A549 (cell line): ENCODE measurements around the gene MCTS1. TPM values are rescaled to one million over a fixed set of nuclear protein-coding genes. Genes with fewer than 3 reads are reported as not detected.

Experiments
- ATAC-seq, 2 experiments: fragments of 200-7000 bp in 1 of 2; fragments of >200 bp in 1 of 2; cut with Nextera tagmentation in 1 of 2; cut with Tn5 transposase in 1 of 2; 3 replicates each; pipeline versions ENCODE4 v1.8.0 to v1.9.1; 2018 to 2020; ENCODE audit warnings: mild to moderate bottlenecking in 1 of 2, moderate library complexity in 1 of 2
- CTCF ChIA-PET: fragments of 300-600 bp; sonication (Branson Sonifier 250); formaldehyde crosslinking; extraction: SDS; loops from one replicate; lab custom pipeline; 2021; ENCODE audit warnings: antibody characterized with exemption, inconsistent platforms; lab: Yijun Ruan, JAX
- POLR2A ChIA-PET: fragments of 350-600 bp; formaldehyde crosslinking; extraction: SDS; loops from one replicate; lab custom pipeline; 2021; ENCODE audit warnings: antibody characterized with exemption, inconsistent platforms; lab: Yijun Ruan, JAX
- DNase-seq, 2 experiments: peaks; one replicate each; pipeline versions ENCODE4 v3.0.0 to v3.0.0-alpha.2; 2011 to 2016; ENCODE audit warnings: low read depth in 1 of 2, low spot score in 1 of 2
- FAIRE-seq: peaks from 2 replicates; lab custom pipeline; 2011; peaks lifted over from hg19 to GRCh38; lab: Jason Lieb, UNC
- H3K27ac ChIP-seq, 2 experiments: fragments of >200 bp; sonication (Bioruptor Twin); formaldehyde crosslinking; 3 replicates each; pipeline ENCODE4 v1.5.1; 2016 to 2017
- H3K4me1 ChIP-seq: fragments of >200 bp; sonication (Bioruptor Twin); formaldehyde crosslinking; 3 replicates; pipeline ENCODE4 v1.6.1; 2016
- H3K4me2 ChIP-seq: fragments of >200 bp; sonication (Bioruptor Twin); formaldehyde crosslinking; 3 replicates; pipeline ENCODE4 v1.6.1; 2016
- H3K4me3 ChIP-seq: fragments of >200 bp; sonication (Bioruptor Twin); formaldehyde crosslinking; 3 replicates; pipeline ENCODE4 v1.5.1; 2016
- H3K9me3 ChIP-seq: fragments of >200 bp; sonication (Bioruptor Twin); formaldehyde crosslinking; 3 replicates; pipeline ENCODE4 v1.6.1; 2016
- CBX2 ChIP-seq: fragments of 200-600 bp; sonication (generic); IDR thresholded peaks from 2 replicates; pipeline ENCODE4 v1.6.1; 2016; ENCODE audit warnings: low read depth, mild to moderate bottlenecking, borderline replicate concordance
- CEBPB ChIP-seq, 2 experiments: fragments of >200 bp in 1 of 2; sonication (Bioruptor Twin) in 1 of 2; formaldehyde crosslinking in 1 of 2; IDR thresholded peaks; 2 replicates each; pipeline ENCODE4 v1.6.1; 2012 to 2016
- CHD2 ChIP-seq: fragments of 150-350 bp; IDR thresholded peaks from 2 replicates; pipeline ENCODE4 v1.6.1; 2014; ENCODE audit warnings: low read length; ENCODE audit not compliant: partially characterized antibody
- EHF ChIP-seq: fragments of 250-450 bp; sonication (Bioruptor Pico); IDR thresholded peaks from 2 replicates; pipeline ENCODE4 v1.5.0; 2020; ENCODE audit warnings: mild to moderate bottlenecking
- EHMT2 ChIP-seq: fragments of 200-600 bp; sonication (generic); IDR thresholded peaks from 2 replicates; pipeline ENCODE4 v1.6.1; 2016; ENCODE audit warnings: antibody characterized with exemption, low read depth, mild to moderate bottlenecking, moderate library complexity
- EP300 ChIP-seq, 2 experiments: fragments of >200 bp; sonication (Bioruptor Twin); formaldehyde crosslinking; IDR thresholded peaks; 2 replicates in 1 of 2; 3 replicates in 1 of 2; pipeline ENCODE4 v1.6.1; 2016 to 2017
- FOSB ChIP-seq: fragments of 250-450 bp; sonication (Bioruptor Pico); IDR thresholded peaks from 2 replicates; pipeline ENCODE4 v1.5.0; 2020; ENCODE audit warnings: mild to moderate bottlenecking, moderate library complexity
- FOSL2 ChIP-seq, 2 experiments: fragments of 450-650 bp in 1 of 2; fragments of >200 bp in 1 of 2; sonication (Bioruptor Twin) in 1 of 2; formaldehyde crosslinking; IDR thresholded peaks; 2 replicates each; pipeline versions ENCODE4 v1.5.0 to v1.6.1; 2016 to 2020; ENCODE audit warnings: mild to moderate bottlenecking in 1 of 2, moderate library complexity in 1 of 2
- FOXS1 ChIP-seq: fragments of 250-450 bp; sonication (Bioruptor Pico); IDR thresholded peaks from 2 replicates; pipeline ENCODE4 v1.5.0; 2020; ENCODE audit warnings: mild to moderate bottlenecking, moderate library complexity
- KDM5A ChIP-seq: fragments of 200-600 bp; sonication (generic); IDR thresholded peaks from 2 replicates; pipeline ENCODE4 v1.6.1; 2016; ENCODE audit warnings: antibody characterized with exemption, mild to moderate bottlenecking
- MAFK ChIP-seq: fragments of 450-650 bp; IDR thresholded peaks from 2 replicates; pipeline ENCODE4 v1.6.1; 2014; ENCODE audit not compliant: partially characterized antibody
- NFE2L2 ChIP-seq: fragments of 150-350 bp; conservative IDR thresholded peaks from 2 replicates; pipeline ENCODE4 v1.6.1; 2014; ENCODE audit warnings: low read length
- PHF8 ChIP-seq: fragments of 200-600 bp; sonication (generic); IDR thresholded peaks from 2 replicates; pipeline ENCODE4 v1.6.1; 2016; ENCODE audit warnings: low read depth, mild to moderate bottlenecking, antibody characterized with exemption, moderate library complexity, borderline replicate concordance
- POLR2A ChIP-seq: IDR thresholded peaks from 2 replicates; pipeline ENCODE4 v1.6.1; 2012; ENCODE audit warnings: mild to moderate bottlenecking, low read length
- POLR2AphosphoS2 ChIP-seq: conservative IDR thresholded peaks from 2 replicates; pipeline ENCODE4 v1.6.1; 2012; ENCODE audit warnings: low read length, improper control_type of control experiment, inconsistent platforms
- RARB ChIP-seq: fragments of 250-450 bp; sonication (Bioruptor Pico); IDR thresholded peaks from 2 replicates; pipeline ENCODE4 v1.8.0; 2021; ENCODE audit warnings: mild to moderate bottlenecking, moderate library complexity
- SMC3 ChIP-seq: fragments of >200 bp; sonication (Bioruptor Twin); formaldehyde crosslinking; IDR thresholded peaks from 3 replicates; pipeline ENCODE4 v1.6.1; 2018; ENCODE audit warnings: inconsistent platforms
- TP53 ChIP-seq: fragments of 250-450 bp; sonication (Bioruptor Pico); IDR thresholded peaks from 2 replicates; pipeline ENCODE4 v1.5.0; 2021; ENCODE audit warnings: mild to moderate bottlenecking, moderate library complexity
- ZNF302 ChIP-seq: fragments of 250-450 bp; sonication (Bioruptor Pico); IDR thresholded peaks from 2 replicates; pipeline ENCODE4 v1.9.0; 2021; ENCODE audit warnings: inconsistent platforms, mild to moderate bottlenecking, moderate library complexity
- WGBS: methylation state at CpG from one replicate; pipeline ENCODE4 v1.1.6; 2017; ENCODE audit errors: missing lambda C conversion rate; 5-methylcytosine and 5-hydroxymethylcytosine counted together
- polyA plus RNA-seq, 4 experiments: library from polyadenylated mRNA; depleted of rRNA in 3 of 4; stranded (reverse); fragments of >200 nt; fragmentation: RNase III in 1 of 4; extraction: RNeasy Plus Mini Kit Qiagen cat#74134 plus additional on column Dnase treatment in 1 of 4; gene quantifications; 2 replicates in 3 of 4; 3 replicates in 1 of 4; pipeline ENCODE4 v1.2.3, GENCODE V29; 2011 to 2017
- TF ChIP-seq, protein P1 (sequence below): IDR thresholded peaks from 2 replicates; pipeline ENCODE4 v1.6.1; 2012
- TF ChIP-seq, protein P2 (sequence below): fragments of >200 bp; sonication (Bioruptor Twin); formaldehyde crosslinking; IDR thresholded peaks from 3 replicates; pipeline ENCODE4 v1.5.1; 2016
- TF ChIP-seq, protein P3 (sequence below): fragments of >200 bp; sonication (Bioruptor Twin); formaldehyde crosslinking; IDR thresholded peaks from 3 replicates; pipeline ENCODE4 v1.6.1; 2016
- TF ChIP-seq, protein P4 (sequence below): IDR thresholded peaks from 2 replicates; pipeline ENCODE4 v1.6.1; 2012; ENCODE audit warnings: low read depth, borderline replicate concordance
- TF ChIP-seq, protein P5 (sequence below): fragments of >200 bp; sonication (Bioruptor Twin); formaldehyde crosslinking; IDR thresholded peaks from 2 replicates; pipeline ENCODE4 v1.6.1; 2016

MCTS1 gene
- polyA plus RNA-seq, 2 of the 4 experiments (the other 2 are of a cell fraction): 94.5 to 163 TPM

DNA sequence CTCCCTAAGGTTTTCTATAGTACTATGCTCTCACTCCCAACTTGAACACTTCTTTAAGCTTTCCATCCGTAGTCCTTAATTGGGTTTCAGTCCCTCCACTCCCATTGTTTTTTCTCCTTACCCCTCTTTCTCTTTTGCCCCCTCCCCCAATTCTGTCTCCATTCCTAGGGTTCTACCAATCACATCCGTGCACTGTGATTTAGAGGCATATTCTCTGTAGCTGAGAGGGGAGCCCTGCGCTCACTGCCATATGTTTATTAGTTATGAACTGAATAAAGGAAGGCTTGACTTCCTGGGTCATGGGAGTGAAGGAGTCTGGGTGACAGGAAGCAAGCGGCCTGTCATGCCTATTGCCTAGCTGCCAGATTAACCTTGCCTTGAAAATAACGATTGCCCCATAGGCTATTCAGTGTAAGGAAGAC is 471 bp downstream of the MCTS1 start:
- DNase-seq: peak; percentile 37 to 38

DNA sequence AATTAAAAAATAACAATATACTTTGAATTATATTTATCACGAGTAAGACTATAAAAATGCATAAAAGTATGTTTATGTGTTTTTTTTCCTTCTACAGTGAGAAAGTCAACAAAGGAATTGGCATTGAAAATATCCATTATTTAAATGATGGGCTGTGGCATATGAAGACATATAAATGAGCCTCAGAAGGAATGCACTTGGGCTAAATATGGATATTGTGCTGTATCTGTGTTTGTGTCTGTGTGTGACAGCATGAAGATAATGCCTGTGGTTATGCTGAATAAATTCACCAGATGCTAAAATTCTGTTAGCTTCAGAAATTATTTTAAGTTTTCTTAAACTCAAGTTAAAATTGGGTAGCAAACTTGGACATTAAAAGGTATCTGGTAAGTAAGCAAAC is 8.2 kb downstream of the MCTS1 start:
- no peak overlapping the region for H3K4me3 ChIP-seq
- no peak for ATAC-seq
- TF ChIP-seq EP300 (IDR thresholded peaks at IDR 0.05) (no peak), FOSL2 (IDR thresholded peaks at IDR 0.05) (no peak), FOSL2 (CRISPR knock-in tag; IDR thresholded peaks at IDR 0.05) (no peak), CHD2 (no peak), RARB (CRISPR knock-in tag) (no peak)
- no peak overlapping the region for H3K4me2 ChIP-seq
- ChIA-PET CTCF (no interaction called here), POLR2A (no interaction called here)
- no peak overlapping the region for H3K27ac ChIP-seq
- no peaks in the 10 kb centered on the region for H3K4me1 ChIP-seq
- FAIRE-seq: peak; percentile 98
- no peaks in the 10 kb centered on the region for H3K9me3 ChIP-seq
- no peak for DNase-seq
- 86% methylated on average over 1 of the region's 1 CpG for WGBS

More for the DNA sequence above, 471 bp downstream of the MCTS1 start:
- 4% methylated on average over 5 of the region's 5 CpGs for WGBS
- ChIA-PET CTCF (interaction anchor here (0.6 to 0.8 kb wide), 2 partner anchors 118 to 143 kb away, joined by 3 read pairs; no protein-coding TSS in a partner anchor), POLR2A (interaction anchor here (0.7 to 3.0 kb wide), 8 partner anchors 18 to 612 kb away, joined by 3 to 61 read pairs (median 4); partner anchors contain the start of gene CUL4B)
- H3K9me3 ChIP-seq: no peaks in the 10 kb centered on the region
- H3K4me3 ChIP-seq: peak overlapping the region; percentile 92
- peak overlapping the region; percentile 98 for H3K4me2 ChIP-seq
- FAIRE-seq (no peak), ATAC-seq (peak; percentile 67 to 78)
- TF ChIP-seq MAFK: no peak
- no peak for TF ChIP-seq FOSB (CRISPR knock-in tag)
- TF ChIP-seq PHF8: 0 out of 2 replicates have a peak, but pooled peaks have one; percentile 7
- TF ChIP-seq CEBPB (IDR thresholded peaks at IDR 0.05): no peak
- peaks cover 9% of the 10 kb centered on the region; the same call in 2 of the 3 replicates for H3K4me1 ChIP-seq
- peak overlapping the region; percentile 93 to 98 for H3K27ac ChIP-seq

DNA sequence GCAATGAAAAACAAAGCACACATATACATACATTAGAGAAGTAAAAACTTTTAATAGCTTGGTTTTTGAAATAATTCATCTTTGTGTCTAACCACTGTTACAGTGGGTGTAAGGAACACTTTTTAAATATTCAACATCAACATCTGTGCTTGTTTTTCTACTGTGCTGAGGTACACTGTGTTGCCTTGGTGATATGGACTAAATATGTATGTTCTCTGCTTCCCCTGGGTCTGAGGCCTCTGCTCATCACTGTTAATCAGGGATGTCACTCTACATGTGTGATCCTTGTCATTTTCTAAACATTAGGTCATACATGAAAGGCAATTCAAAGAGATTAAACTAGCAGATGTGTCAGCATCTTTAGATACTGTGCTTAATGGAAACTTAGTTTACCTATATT is 10.9 kb downstream of the MCTS1 start:
- H3K4me2 ChIP-seq: no peak overlapping the region
- no peak for DNase-seq
- FAIRE-seq: peak; percentile 70
- H3K9me3 ChIP-seq: no peaks in the 10 kb centered on the region
- POLR2A ChIA-PET: interaction anchor here (0.8 kb wide), 1 partner anchor 54 kb away, joined by 3 read pairs; the partner anchor contains the start of gene CUL4B
- H3K4me1 ChIP-seq: no peaks in the 10 kb centered on the region
- H3K4me3 ChIP-seq: no peak overlapping the region
- CTCF ChIA-PET: interaction anchor here (0.8 to 1.3 kb wide), 3 partner anchors 10 to 120 kb away, joined by 3 to 4 read pairs (median 4); partner anchors contain the start of gene C1GALT1C1
- no peak overlapping the region for H3K27ac ChIP-seq
- TF ChIP-seq POLR2A (no peak), SMC3 (no peak), ZNF302 (CRISPR knock-in tag) (no peak), TP53 (CRISPR knock-in tag) (no peak)
- TF ChIP-seq, all 56 proteins: peak for 0
- ATAC-seq: no peak

DNA sequence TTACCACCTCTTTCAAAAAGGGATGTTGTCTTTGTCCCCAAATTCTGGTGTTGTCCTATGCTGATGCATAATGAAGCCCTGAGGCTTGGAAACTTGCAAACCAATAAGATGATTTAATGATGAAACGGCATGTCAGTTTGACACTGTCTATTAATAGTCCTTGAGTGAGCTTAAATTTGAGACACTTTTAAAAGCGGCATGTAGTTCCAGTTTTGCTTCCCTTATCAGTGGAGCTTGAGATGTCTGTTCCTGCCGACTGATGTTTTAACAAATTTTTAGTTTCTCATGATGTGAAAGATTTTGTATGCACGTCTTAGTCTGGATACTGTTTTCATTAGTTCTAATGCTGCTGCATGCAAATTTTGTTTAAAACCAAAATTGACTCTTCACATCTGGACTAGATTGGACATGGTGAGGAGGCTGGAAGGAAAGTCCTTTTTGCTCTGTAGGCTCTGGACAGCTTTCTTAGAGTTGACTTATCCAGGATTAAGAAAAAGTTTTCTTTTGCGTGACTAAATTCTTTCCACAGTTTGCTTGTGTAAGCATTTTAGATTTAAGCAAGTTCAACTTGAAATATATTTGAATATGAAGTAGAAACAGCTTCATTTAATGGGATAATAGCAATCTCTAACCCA is 14.2 kb downstream of the MCTS1 start:
- no peaks in the 10 kb centered on the region for H3K9me3 ChIP-seq
- no peak overlapping the region for H3K4me2 ChIP-seq
- ChIA-PET CTCF (no interaction called here), POLR2A (interaction anchor here (0.7 to 1.1 kb wide), 2 partner anchors 14 to 33 kb away, joined by 3 to 4 read pairs; partner anchors contain the start of gene MCTS1)
- H3K4me3 ChIP-seq: no peak overlapping the region
- ATAC-seq: no peak
- no peak overlapping the region for H3K27ac ChIP-seq
- DNase-seq: no peak
- H3K4me1 ChIP-seq: no peaks in the 10 kb centered on the region
- 89% methylated on average over 5 of the region's 5 CpGs for WGBS
- no peak for FAIRE-seq
- TF ChIP-seq FOXS1 (CRISPR knock-in tag): no peak
- TF ChIP-seq EHF (CRISPR knock-in tag): no peak
- no peak for TF ChIP-seq FOSB (CRISPR knock-in tag)
- TF ChIP-seq, protein P1, sequence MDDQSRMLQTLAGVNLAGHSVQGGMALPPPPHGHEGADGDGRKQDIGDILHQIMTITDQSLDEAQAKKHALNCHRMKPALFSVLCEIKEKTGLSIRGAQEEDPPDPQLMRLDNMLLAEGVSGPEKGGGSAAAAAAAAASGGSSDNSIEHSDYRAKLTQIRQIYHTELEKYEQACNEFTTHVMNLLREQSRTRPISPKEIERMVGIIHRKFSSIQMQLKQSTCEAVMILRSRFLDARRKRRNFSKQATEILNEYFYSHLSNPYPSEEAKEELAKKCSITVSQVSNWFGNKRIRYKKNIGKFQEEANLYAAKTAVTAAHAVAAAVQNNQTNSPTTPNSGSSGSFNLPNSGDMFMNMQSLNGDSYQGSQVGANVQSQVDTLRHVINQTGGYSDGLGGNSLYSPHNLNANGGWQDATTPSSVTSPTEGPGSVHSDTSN: no peak
- TF ChIP-seq CBX2: no peak
- no peak for TF ChIP-seq KDM5A
- no peak for TF ChIP-seq RARB (CRISPR knock-in tag)
- no peak for TF ChIP-seq EHMT2
- TF ChIP-seq NFE2L2: no peak
- TF ChIP-seq, protein P2, sequence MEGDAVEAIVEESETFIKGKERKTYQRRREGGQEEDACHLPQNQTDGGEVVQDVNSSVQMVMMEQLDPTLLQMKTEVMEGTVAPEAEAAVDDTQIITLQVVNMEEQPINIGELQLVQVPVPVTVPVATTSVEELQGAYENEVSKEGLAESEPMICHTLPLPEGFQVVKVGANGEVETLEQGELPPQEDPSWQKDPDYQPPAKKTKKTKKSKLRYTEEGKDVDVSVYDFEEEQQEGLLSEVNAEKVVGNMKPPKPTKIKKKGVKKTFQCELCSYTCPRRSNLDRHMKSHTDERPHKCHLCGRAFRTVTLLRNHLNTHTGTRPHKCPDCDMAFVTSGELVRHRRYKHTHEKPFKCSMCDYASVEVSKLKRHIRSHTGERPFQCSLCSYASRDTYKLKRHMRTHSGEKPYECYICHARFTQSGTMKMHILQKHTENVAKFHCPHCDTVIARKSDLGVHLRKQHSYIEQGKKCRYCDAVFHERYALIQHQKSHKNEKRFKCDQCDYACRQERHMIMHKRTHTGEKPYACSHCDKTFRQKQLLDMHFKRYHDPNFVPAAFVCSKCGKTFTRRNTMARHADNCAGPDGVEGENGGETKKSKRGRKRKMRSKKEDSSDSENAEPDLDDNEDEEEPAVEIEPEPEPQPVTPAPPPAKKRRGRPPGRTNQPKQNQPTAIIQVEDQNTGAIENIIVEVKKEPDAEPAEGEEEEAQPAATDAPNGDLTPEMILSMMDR: no peak
- no peak for TF ChIP-seq POLR2AphosphoS2
- TF ChIP-seq, protein P3, sequence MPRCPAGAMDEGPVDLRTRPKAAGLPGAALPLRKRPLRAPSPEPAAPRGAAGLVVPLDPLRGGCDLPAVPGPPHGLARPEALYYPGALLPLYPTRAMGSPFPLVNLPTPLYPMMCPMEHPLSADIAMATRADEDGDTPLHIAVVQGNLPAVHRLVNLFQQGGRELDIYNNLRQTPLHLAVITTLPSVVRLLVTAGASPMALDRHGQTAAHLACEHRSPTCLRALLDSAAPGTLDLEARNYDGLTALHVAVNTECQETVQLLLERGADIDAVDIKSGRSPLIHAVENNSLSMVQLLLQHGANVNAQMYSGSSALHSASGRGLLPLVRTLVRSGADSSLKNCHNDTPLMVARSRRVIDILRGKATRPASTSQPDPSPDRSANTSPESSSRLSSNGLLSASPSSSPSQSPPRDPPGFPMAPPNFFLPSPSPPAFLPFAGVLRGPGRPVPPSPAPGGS: no peak
- TF ChIP-seq, protein P4, sequence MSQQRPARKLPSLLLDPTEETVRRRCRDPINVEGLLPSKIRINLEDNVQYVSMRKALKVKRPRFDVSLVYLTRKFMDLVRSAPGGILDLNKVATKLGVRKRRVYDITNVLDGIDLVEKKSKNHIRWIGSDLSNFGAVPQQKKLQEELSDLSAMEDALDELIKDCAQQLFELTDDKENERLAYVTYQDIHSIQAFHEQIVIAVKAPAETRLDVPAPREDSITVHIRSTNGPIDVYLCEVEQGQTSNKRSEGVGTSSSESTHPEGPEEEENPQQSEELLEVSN: no peak
- TF ChIP-seq TP53 (CRISPR knock-in tag): no peak
- TF ChIP-seq, protein P5, sequence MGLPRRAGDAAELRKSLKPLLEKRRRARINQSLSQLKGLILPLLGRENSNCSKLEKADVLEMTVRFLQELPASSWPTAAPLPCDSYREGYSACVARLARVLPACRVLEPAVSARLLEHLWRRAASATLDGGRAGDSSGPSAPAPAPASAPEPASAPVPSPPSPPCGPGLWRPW: no peak
- no peak for TF ChIP-seq ZNF302 (CRISPR knock-in tag)
